H1 (cell line): Measurements from ENCODE around the gene CCDC9B.

Experiments
- EP300 ChIP-seq, 2 experiments: IDR thresholded peaks; 1 replicate in 1 of 2; 2 replicates in 1 of 2; pipeline ENCODE4 v1.6.1; 2011 to 2012; ENCODE audit warnings: low read depth in 2 of 2, low read length in 2 of 2, mild to moderate bottlenecking in 2 of 2, borderline replicate concordance in 1 of 2, inconsistent platforms in 1 of 2, moderate library complexity in 1 of 2
- FOSL1 ChIP-seq: IDR thresholded peaks from 2 replicates; pipeline ENCODE4 v1.6.1; 2011; ENCODE audit warnings: mild to moderate bottlenecking, low read depth, low read length, moderate library complexity; ENCODE audit not compliant: insufficient read depth
- JUND ChIP-seq: IDR thresholded peaks from 2 replicates; pipeline ENCODE4 v1.6.1; 2011; ENCODE audit warnings: mild to moderate bottlenecking, improper control_type of control experiment, low read length
- POLR2A ChIP-seq, 2 experiments: IDR thresholded peaks; 1 replicate in 1 of 2; 2 replicates in 1 of 2; pipeline ENCODE4 v1.6.1; 2011; ENCODE audit warnings: low read depth in 2 of 2, low read length in 2 of 2, mild to moderate bottlenecking in 2 of 2; ENCODE audit errors: control extremely low read depth in 1 of 2
- TF ChIP-seq, protein P1 (sequence below), 3 experiments: IDR thresholded peaks; 1 replicate in 2 of 3; 2 replicates in 1 of 3; pipeline versions ENCODE4 v1.5.1 to v1.6.1; 2011; ENCODE audit warnings: low read length in 3 of 3, mild to moderate bottlenecking in 3 of 3, inconsistent platforms in 2 of 3, low read depth in 1 of 3, moderate library complexity in 1 of 3; ENCODE audit not compliant: insufficient read depth in 1 of 3; ENCODE audit errors: control extremely low read depth in 1 of 3

DNA sequence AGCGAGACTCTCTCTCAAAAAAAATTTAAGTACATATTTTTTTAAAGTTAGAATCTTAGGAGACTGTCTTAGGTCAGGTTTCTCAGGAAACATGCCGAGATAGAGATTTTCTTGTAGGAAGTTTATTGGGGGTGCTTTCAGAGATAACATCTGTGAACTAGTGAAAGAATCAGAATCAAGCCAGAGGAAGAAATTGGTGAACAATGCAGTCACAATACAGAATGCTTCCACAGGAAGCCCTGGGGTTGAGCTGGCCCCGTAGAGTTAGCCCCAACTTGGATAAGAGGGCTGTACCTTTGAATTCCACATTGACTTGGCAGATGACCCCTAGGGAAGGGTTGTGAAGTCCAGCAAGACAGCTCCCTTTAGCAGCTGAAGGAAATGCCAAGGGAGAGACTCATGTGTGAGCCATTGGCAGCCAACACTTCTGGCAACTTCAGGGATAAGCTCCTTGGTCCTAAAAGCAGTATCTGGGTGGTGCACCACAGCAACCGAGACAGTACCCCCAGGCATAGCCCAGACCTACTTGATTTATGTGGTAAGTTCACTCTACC, 25.9 kb downstream of the CCDC9B start:
- TF ChIP-seq EP300 (IDR thresholded peaks at IDR 0.05; ENCODE audit: borderline replicate concordance in 1 of 2, low read depth in 2 of 2, low read length in 2 of 2) (no peak), JUND (no peak), POLR2A (IDR thresholded peaks at IDR 0.05; ENCODE audit: control extremely low read depth in 1 of 2, low read depth in 2 of 2, low read length in 2 of 2) (no peak), FOSL1 (no peak)
- TF ChIP-seq, protein P1, sequence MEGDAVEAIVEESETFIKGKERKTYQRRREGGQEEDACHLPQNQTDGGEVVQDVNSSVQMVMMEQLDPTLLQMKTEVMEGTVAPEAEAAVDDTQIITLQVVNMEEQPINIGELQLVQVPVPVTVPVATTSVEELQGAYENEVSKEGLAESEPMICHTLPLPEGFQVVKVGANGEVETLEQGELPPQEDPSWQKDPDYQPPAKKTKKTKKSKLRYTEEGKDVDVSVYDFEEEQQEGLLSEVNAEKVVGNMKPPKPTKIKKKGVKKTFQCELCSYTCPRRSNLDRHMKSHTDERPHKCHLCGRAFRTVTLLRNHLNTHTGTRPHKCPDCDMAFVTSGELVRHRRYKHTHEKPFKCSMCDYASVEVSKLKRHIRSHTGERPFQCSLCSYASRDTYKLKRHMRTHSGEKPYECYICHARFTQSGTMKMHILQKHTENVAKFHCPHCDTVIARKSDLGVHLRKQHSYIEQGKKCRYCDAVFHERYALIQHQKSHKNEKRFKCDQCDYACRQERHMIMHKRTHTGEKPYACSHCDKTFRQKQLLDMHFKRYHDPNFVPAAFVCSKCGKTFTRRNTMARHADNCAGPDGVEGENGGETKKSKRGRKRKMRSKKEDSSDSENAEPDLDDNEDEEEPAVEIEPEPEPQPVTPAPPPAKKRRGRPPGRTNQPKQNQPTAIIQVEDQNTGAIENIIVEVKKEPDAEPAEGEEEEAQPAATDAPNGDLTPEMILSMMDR (IDR thresholded peaks at IDR 0.05; ENCODE audit: control extremely low read depth in 1 of 3, insufficient read depth in 1 of 3, low read depth in 1 of 3, low read length in 3 of 3) = no peak
